ENCODE measurements around the gene ZNF615.
"Not testable (repeated sequence)": the region's sequence is repeated elsewhere in the genome, so short reads cannot be mapped to it uniquely, and the experiment has no call there.

The ZNF615 gene

GRCh38 chr19:51980116-51980736 lies 27.8 kb downstream of the ZNF615 start:
- DNase-seq: no peak

GRCh38 chr19:51978882-51979281 lies 29.1 kb downstream of the ZNF615 start:
- DNase-seq: no peak

- no peak for DNase-seq
Observed at GRCh38 chr19:51977346-51977745, 30.7 kb downstream of the ZNF615 start.

- no peak for DNase-seq
Observed at GRCh38 chr19:51976852-51977251, 31.2 kb downstream of the ZNF615 start.

DNA sequence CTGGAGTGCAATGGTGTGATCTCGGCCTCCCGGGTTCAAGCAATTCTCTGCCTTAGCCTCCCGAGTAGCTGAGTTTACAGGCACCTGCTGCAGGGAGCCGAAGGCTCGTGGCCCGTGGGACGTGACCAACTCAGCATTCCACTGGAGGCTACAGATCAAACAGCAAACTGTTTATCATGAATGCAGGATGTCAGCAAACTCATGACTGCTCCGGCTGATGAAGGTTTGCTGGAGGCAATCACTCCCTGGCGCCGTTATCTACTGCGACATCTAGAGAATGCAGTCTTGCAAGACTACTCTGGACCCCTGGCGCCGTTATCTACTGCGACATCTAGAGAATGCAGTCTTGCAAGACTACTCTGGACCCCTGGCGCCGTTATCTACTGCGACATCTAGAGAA lies 32.2 kb downstream of the ZNF615 start:
- not testable (repeated sequence) for DNase-seq

GRCh38 chr19:51971624-51972023 lies 36.4 kb downstream of the ZNF615 start:
- DNase-seq: peak; percentile 19

GRCh38 chr19:51970718-51971117 lies 37.3 kb downstream of the ZNF615 start:
- no peak for DNase-seq

GRCh38 chr19:51965583-51965982 lies 42.4 kb downstream of the ZNF615 start:
- no peak for DNase-seq

GRCh38 chr19:51960621-51961233 lies 47.3 kb downstream of the ZNF615 start:
- DNase-seq: not testable (repeated sequence)

GRCh38 chr19:51959791-51960190 lies 48.2 kb downstream of the ZNF615 start:
- no peak for DNase-seq

DNA sequence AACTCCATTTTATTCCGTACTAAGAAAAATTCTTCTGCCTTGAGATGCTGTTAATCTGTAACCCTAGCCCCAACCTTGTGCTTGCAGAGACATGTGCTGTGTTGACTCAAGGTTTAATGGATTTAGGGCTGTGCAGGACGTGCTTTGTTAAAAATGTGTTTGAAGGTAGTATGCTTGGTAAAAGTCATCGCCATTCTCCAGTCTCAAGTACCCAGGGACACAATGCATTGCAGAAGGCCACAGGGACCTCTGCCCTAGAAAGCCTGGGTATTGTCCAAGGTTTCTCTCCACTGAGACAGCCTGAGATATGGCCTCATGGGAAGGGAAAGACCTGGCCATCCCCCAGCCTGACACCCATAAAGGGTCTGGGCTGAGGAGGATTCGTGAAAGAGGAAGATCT lies 50.2 kb downstream of the ZNF615 start:
- DNase-seq: not testable (repeated sequence)

DNA sequence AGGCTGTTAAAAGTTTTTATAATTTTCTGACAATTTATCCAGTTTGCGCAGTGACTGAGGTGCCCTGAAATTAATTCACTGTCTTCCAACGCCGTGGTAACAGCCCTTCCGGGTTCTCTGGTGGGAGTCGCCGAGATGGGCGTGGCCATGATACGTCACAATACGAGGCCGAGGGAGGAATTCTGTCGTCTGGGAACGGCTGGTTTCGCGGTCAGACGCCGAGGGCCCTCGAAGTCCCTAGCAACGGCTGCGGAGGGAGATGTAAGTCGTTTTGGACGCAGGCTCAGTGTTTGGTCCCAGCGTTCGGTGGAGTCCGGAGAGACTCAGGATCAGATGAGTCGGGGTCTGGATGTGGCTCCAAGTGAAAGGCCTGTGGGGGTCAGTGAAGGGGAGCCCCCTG lies 59.0 kb downstream of the ZNF615 start:
- DNase-seq: no peak

- no peak for DNase-seq
Observed at GRCh38 chr19:51946602-51947001, 61.4 kb downstream of the ZNF615 start.

GRCh38 chr19:51944798-51945552 lies 63.0 kb downstream of the ZNF615 start:
- no peak for DNase-seq
